GM21528 (cell line): ENCODE data around the gene RIC8B.
A peak's percentile ranks its signal among the peaks of the same experiment; 100 is the strongest.
"Not testable (repeated sequence)": the region's sequence is repeated elsewhere in the genome, so short reads cannot be mapped to it uniquely, and the experiment has no call there.

Source experiments
- ATAC-seq: cut with Tn5 transposase; IDR thresholded peaks from one replicate; pipeline ENCODE4 v1.9.1; 2021; ENCODE audit warnings: mild to moderate bottlenecking, moderate library complexity; ENCODE audit not compliant: unreplicated experiment, low FRiP score

Gene RIC8B

GRCh38 chr12:106897082-106897481, 122.6 kb downstream of the RIC8B start:
- no peak for ATAC-seq

GRCh38 chr12:106897981-106898901, 123.8 kb downstream of the RIC8B start:
- no peak for ATAC-seq

GRCh38 chr12:106900554-106900953, 126.1 kb downstream of the RIC8B start:
- ATAC-seq, result no peak

- ATAC-seq, result no peak
Observed at GRCh38 chr12:106901276-106901675, 126.8 kb downstream of the RIC8B start.

GRCh38 chr12:106902053-106902452, 127.6 kb downstream of the RIC8B start:
- no peak for ATAC-seq

- peak; percentile 71 for ATAC-seq
Observed at GRCh38 chr12:106903241-106903945, 128.9 kb downstream of the RIC8B start.

GRCh38 chr12:106906715-106907114, 132.2 kb downstream of the RIC8B start:
- ATAC-seq, result no peak

GRCh38 chr12:106907411-106907810, 132.9 kb downstream of the RIC8B start:
- no peak for ATAC-seq

- ATAC-seq, result no peak
Observed at GRCh38 chr12:106907846-106908245, 133.4 kb downstream of the RIC8B start.

GRCh38 chr12:106908561-106908960, 134.1 kb downstream of the RIC8B start:
- no peak for ATAC-seq

GRCh38 chr12:106910202-106910601, 135.7 kb downstream of the RIC8B start:
- ATAC-seq, result peak; percentile 76

GRCh38 chr12:106911581-106911980, 137.1 kb downstream of the RIC8B start:
- no peak for ATAC-seq

GRCh38 chr12:106913456-106913855, 139.0 kb downstream of the RIC8B start:
- no peak for ATAC-seq

- ATAC-seq, result peak; percentile 56
Observed at GRCh38 chr12:106914796-106915634, 140.5 kb downstream of the RIC8B start.

GRCh38 chr12:106915635-106916026, 141.1 kb downstream of the RIC8B start:
- peak; percentile 8 for ATAC-seq

GRCh38 chr12:106917503-106917902, 143.0 kb downstream of the RIC8B start:
- ATAC-seq, result no peak

GRCh38 chr12:106918746-106919145, 144.3 kb downstream of the RIC8B start:
- ATAC-seq, result no peak

GRCh38 chr12:106919910-106920544, 145.5 kb downstream of the RIC8B start:
- no peak for ATAC-seq

GRCh38 chr12:106921976-106922375, 147.5 kb downstream of the RIC8B start:
- not testable (repeated sequence) for ATAC-seq

GRCh38 chr12:106923594-106923993, 149.1 kb downstream of the RIC8B start:
- not testable (repeated sequence) for ATAC-seq
